Femur (tissue), 1 donor: ENCODE data around the gene USP3.
A peak's percentile ranks its signal among the peaks of the same experiment; 100 is the strongest.
"Not testable (repeated sequence)": the region's sequence is repeated elsewhere in the genome, so short reads cannot be mapped to it uniquely, and the experiment has no call there.

Source experiments
- DNase-seq: peaks from one replicate; pipeline ENCODE4 v3.0.0-alpha.2; 2017

USP3 gene

DNA sequence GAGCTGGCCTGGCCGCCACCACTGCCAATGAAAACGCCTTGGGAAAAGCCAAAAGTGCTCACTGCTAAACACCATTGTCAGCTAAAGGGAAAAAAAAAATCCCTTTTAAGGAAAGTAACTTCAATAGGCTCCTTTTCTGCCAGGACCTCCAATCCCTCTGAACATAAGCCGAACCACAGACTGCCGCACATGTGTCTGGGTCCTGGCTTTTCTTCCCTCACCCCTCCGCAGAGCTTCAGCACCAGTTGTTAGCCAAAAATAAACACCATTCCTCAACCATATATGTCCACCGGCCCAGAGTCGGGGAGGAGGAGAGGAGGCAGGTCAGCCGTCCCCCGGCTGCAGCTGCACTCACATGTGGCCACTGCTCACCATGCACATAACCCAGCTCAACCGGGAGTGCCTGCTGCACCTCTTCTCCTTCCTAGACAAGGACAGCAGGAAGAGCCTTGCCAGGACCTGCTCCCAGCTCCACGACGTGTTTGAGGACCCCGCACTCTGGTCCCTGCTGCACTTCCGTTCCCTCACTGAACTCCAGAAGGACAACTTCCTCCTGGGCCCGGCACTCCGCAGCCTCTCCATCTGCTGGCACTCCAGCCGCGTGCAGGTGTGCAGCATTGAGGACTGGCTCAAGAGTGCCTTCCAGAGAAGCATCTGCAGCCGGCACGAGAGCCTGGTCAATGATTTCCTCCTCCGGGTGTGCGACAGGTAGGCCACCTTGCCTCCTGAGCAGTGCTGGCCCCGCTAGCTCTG is 92.8 kb downstream of the USP3 start, which contains the start of gene FBXL22:
FBXL22 (plus strand) TSS at position 350 of the 753 bp plus-strand sequence; CDS start at position 356, 6 bp downstream.
- peak; percentile 74 for DNase-seq

DNA sequence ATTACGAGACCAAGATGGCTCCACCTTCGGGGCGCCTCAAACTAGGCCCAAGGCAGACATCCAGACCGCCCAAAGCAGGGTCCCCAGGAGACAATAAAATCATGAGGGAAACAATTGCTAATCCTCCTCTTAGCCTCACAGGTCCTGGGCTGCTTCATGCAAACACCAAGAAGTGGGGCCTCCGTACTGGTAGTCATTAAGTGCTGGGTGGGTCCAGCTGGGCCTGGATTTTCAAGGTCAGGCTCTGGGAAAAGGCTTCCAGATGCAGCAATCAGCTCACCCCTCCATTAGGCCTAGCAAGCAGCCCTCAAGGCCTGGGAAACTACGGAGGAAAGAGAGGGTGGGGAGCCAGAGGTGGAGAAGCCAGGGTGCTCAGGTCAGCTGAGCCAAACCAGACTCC is 93.4 kb downstream of the USP3 start:
- DNase-seq, result no peak

DNA sequence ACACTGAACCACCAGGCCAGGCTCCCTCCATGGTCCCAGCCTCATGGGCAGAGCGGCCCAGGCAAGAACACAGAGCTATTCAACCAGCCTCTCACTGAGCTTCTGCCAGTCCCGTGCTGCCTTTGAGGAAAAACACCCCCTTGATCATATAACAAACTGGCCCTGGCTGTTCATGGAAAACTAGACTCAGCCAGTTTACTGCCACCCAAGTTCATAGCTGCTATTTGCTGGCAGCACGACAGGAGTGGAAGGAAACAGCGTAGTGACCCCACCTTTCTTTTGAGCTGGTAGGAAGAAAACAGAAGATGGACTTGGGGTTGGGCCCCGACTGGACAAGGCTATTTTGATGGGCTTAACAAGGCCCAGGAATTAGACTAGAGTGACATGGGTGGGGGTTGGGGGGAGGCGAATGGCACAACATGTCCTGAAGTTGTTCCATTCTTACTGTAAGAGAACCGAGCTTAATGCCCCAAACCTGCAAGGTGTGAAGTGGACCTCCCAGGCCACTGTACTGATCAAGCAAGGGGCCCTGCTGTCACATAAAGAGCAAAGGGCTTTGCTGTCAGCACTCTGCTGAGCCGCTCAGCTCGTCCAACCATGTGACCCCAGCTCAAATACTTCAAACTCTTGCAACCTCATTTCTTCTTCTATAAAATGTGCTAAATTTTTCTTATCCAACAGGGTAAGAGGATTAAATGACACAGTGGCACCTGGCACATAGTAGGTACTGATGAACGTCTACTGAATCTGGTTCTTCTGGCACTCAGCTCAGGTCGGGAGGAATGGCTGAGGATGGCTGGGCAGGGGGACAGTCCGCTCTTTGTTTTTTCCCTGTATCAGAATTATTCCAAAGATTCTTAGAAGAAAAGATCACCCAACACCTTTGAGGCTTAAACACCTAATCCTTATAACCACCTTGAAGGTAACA is 94.3 kb downstream of the USP3 start:
- DNase-seq, result peak; percentile 75

DNA sequence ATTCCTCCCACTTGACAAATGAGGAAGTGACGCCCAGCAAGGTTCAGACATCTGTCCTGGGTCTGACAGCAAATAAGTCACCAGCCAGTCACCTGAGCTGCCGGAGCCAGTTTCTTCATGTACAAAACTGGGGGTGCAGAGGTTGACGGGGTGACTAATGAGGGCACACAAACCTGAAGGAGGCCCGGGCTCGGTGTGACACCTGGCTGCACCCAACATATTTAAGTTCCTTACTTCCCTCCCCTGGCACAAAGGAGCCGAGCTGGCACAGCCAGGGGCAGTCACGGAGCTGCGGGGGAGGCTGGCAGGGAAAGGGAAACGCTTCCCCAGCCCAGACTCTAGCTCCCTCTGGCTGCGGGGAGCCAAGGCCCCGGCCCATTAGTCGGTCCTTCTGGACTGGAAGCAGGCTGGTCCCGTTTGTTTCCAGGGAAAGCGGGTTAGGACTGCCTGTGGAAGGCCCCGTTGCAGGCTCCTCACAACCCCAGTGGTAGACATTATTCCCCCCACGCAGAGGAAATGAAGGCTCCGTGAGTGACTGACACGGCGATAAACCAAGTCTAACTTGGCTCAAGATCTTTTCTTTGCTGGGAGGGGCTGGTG is 95.1 kb downstream of the USP3 start:
- peak; percentile 59 for DNase-seq

DNA sequence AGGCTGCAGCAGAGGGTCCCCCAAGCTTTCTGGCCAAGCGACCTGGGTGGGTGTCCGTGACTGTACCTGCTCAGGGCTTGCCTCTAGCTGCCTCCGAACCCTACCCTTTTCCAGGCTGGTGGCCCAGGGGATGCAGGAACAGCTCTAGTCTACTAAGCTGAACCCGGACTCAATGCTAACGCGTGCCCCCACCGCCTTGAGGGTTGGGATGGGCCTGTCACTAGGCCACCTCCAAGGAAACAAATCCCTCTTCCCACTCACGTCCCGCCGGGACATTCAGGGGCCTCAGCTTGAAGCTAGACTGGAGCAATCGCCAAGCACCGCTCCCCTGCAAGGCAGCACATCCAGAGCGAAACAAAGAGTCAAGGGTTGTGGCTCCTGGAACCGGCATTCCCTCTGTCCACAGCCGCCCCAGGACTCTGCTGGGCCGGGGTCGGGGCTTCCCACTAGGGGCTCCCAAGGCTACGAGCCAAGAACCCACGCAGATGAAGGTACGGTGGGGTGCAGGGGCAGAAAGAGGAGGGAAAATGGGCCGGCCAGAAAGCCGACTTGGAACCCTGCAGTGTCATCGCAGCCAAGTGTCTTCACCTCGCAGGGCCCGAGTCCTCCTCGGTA is 95.7 kb downstream of the USP3 start:
- DNase-seq, result no peak

DNA sequence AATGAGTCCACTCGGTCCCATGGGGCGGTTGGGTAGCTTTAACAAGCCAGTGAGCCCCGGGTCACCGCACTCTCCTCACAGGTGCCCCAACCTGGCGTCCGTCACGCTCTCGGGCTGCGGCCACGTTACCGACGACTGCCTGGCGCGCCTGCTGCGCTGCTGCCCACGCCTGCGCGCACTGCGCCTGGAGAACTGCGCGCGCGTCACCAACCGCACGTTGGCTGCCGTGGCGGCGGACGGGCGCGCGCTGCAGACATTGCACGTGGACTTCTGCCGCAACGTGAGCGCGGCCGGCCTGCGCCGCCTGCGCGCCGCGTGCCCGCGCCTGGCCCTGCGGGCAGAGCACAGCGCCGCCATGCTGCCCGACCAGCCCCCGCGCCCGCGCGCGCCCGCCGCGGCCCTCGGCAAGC is 96.2 kb downstream of the USP3 start:
- DNase-seq, result peak; percentile 93

DNA sequence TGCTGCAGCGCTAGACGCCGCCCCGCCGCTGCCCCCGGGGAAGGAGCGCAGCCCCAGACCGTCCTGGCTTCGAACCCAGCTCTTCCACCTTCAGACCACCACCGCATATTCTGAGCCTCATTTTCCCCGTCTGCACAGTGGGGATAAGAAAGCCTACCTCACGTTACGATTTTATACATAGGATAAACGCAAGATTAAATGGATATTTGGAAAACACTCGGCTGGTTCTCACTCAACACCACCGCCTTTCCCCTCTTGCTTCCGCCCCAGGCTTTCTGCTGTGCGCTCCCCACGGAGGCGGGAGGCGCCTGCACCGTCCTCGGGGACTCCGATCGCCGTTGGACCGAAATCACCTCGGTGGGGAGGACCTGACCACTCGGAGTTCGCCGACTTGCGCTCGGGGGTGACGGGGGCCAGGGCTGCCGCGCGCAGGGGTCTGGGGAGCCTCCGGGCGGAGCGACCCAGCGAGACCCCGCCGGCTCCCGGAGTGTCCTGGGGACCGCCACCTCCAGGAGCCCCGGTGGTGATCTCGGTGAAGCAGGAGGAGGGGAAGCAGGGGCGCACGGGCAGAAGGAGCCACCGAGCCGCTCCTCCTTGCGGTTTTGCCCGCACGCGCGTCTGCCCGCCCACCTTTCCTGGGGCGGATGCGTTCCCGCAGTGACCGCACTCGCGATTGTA is 96.8 kb downstream of the USP3 start:
- DNase-seq, result peak; percentile 59

DNA sequence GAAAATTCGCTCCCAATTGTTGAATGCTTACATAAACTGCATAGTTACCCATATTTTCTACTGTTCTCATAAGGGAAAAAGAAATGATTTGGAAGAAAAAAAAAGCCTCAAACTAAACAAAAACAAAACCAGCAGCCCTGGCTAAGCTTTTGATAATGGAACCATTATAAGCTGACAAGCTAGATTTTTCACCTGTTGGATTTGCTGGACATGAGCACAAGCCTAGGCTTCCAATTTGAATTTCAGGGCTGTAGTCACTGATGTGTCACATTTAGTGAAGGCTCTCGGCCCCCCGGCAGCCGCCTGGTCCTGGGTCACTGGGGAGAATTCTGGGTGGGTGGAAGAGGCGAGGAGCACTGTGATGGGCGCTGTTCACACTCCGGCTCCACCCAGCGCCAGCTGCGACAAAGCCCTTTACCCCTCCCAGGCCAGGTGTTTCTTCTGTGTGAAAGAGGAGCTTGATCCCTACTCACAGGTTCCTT is 97.4 kb downstream of the USP3 start:
- no peak for DNase-seq

DNA sequence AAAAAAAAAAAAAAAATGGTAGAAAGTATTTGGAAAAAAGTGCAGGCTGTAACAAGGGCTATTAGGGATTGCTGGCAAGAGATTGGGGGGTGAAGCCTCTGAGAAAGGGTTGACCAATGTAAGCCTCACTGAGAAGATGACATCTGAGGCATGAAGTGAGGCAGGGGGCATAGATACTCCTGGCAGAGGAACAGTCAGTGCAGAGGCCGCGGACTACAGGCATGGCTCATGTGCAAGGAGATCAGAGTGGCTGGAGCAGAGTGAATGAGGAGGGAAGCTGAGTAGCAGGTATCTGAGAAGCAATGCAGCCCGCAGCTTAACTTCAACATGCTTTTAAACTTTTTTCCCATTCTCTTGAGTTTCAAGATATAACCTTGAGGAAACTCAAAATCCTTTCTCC is 98.2 kb downstream of the USP3 start:
- DNase-seq, result no peak

DNA sequence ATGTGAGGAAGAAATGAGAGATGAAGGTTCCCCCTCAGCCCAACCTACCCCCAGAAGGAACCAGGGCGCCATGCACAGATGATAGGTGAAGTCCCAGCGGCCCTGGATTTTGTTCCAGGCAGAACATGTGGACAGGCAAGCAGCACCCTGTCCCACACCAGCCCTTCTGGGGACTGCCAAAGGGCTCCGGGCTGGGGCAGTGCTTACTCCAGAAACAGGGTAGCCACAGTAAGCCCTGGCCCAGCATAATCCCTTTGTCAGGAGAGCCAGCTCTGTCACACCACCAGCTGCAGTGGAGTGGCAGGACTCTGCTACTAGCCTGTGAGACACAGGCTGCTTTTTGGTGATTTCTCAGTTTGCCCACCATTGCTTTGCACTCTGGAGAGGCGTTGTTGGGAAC is 99.1 kb downstream of the USP3 start:
- no peak for DNase-seq

DNA sequence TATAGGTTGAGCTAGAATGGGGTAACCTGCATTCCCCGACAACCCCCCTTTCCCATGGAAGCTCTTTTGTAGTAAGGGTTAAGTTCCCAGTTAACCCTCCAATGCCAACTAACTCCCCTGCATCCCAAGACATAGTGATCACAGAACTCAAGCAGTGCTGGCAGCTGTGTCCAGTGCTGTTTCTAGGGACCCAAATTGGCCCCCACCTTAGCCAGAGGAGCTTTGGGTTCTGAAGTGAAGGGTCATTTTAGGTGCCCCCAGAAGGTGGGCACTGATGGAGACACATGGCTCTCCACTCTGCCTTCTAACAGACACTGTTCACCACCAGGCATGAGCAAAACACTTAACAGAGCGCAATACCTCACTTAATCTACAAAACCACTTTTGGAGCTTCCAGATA is 99.9 kb downstream of the USP3 start:
- DNase-seq, result no peak

DNA sequence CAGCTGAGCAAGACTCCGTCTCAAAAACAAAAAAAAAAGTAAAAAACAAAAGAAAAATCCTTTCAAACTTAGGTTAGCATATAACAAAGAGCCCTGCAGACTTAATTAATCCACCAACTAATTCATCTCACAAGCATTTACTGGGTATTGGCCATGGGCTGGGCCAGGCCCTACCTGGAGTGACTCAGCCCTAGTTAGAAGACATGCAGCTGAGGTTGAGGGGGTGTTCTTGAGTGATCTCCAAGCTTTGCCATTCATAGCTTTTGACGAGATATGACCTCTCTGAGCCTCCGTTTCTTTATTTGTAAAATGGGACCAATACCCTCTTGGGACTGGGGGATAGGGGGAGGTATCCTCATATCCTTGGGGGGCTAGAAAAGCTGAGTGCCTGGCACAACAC is 100.6 kb downstream of the USP3 start:
- no peak for DNase-seq

DNA sequence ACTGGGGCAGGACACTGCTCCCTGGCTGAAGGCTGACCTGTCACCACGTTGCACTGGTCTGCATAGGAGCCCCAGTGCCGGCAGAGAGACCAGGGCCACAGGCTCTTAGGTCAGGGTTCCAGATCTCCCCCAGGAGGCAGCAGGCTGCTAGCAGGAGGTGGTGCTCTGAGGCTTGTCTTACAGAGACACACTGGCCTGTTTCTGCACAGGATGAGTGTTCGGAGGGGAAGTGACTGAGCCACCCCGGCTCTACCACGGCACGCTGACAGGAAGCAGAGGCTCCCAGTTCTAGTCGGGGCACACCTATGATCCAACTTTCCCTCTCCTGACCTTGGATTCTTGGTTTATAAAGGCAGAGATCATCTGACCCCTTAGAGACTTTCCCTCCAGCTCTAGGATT is 101.4 kb downstream of the USP3 start:
- no peak for DNase-seq

DNA sequence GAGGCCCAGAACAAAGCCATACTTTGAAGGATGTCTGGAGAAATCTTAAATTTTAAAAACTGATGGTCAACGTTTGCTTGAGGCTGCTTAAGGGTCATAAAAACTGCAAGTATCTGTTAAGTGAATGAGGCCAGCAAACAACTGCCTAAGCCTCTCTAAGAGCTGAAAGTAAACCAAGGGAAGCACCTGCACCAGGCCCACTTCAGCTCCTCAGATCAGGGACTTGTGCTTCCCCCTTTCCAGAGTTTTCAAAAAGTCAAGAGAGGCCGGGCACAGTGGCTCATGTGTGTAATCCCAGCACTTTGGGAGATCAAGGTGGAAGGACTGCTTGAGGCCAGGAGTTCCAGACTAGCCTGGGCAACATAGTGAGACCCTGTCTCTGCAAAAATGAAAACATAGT is 101.9 kb downstream of the USP3 start:
- DNase-seq, result no peak

DNA sequence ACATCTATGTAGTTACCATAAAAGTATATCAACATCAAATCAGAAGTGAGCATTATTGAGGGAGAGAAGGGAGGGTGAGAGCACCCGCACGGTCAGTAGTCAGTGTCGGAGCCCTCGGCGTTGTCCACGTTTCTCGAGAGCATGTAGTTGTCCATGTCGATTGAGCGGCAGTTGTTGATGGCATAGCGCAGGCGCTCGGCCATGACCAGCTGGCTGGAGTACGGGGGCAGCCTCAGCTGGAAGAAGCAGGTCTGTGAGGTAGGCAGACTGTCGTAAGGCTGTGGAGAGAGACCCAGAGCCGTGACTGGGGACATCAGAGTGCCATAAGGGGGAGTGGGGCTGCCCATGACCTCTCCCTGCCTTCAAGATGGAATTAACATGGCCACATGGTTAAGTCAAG is 104.6 kb downstream of the USP3 start:
- no peak for DNase-seq

DNA sequence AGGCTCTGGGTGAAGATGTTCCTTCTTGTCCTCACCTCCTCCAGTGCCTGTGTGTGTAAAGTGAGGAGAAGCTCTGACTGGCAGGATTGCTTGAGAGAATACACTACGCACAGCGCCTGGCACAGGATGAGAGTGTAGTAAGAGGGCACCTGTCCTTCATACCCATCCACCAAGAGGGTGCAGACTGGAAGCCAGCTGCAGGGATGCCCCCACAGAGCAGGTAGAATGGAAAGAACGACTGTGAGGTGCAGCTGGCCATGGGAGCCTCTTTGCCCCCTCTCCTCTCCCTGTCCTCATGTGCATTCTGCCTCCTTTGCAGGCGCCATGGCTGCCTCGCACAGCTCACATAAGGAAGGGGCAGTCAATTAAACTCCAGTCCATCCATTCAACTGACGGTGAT is 105.1 kb downstream of the USP3 start:
- no peak for DNase-seq

DNA sequence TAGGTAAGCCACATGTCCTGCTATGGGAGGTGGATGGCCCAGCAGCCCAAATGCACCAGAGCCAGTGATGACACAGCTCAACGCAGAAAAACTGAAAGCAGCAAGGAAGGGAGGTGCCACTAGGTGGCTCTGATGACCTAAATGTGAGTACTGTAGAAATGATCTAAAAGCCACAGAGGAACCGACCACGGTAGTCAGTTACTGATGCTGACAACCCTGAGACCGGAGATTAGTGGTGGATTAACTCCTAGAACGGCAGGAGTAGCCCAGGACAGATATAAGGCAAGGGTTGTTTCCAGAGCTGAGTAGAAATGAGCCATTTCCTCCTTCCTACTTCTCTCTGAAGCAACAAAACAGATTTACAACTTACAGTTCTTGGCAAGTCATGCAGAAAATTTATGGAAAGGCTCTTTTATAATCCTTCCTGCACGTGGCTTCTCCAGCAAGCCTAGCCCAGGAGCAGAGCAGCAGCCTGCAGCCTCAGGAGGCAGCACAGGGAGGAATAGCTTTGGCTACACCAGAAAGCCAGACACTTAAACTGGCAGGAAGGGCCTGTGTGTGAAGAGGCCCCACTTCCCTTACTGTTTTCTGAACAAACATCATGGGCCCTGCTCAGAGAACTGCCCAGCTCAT is 105.9 kb downstream of the USP3 start:
- DNase-seq, result peak; percentile 85

DNA sequence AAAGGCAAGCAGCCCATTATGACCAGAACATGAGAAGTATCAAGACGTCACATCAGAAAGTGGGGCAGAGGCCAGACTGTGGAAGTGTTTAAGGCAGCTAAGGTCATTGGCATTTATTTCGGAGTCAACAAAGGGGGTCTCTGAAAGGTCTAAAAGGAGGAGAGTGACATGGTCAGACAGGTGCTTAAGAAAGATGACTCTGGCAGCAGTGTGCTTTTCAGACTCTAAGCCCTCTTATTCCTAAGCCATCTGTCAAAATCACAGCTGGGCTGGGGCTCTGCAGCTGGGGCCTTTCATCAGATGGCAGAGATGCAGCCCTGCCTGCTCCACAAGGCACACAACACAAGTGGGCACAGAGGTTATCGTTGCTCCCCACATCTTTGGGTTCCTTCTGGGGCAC is 106.8 kb downstream of the USP3 start:
- DNase-seq, result peak; percentile 59

DNA sequence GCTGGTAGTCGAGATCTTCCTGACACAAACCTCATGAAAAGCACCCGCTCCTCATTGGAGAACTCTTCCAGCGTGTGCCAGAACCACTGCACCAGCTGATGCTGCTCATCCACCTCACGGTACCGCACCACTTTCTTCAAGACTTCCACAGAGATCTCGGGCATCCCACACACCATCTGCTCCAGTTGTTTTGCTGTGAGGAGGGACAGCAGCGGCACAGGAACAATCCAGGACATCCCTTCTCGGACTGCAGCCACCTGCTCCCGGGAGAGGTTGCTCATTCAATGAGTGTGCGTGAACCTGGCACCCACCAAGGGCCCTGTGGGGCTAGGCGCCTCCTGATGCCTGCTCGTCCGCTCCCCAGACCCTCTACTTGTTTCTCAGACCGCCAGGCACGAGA is 107.9 kb downstream of the USP3 start:
- DNase-seq, result no peak

DNA sequence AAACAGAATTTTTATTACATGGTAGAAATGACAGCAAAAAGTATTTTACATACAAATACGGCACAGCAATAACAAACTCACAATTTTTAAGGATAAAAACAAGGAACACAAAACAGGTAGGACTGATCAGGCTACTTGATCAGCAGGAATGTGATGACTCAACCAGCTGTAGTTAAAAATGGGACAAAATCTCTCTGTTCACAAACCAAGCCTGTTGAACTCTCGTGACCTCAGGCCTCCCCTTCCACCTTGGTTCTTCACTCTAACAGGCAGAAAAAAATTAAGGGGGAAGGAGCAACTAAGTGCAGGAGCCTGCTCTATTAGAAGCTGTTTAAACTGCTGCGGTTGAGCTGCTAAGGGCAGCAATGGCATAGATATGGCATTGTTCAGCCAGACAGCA is 111.5 kb downstream of the USP3 start:
- no peak for DNase-seq

DNA sequence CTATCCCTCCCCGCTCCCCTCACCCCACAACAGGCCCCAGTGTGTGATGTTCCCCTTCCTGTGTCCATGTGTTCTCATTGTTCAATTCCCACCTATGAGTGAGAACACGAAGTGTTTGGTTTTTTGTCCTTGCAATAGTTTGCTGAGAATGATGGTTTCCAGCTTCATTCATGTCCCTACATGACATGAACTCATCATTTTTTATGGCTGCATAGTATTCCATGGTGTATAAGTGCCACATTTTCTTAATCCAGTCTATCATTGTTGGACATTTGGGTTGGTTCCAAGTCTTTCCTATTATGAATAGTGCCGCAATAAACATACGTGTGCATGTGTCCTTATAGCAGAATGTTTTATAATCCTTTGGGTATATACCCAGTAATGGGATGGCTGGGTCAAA is 112.8 kb downstream of the USP3 start:
- not testable (repeated sequence) for DNase-seq

DNA sequence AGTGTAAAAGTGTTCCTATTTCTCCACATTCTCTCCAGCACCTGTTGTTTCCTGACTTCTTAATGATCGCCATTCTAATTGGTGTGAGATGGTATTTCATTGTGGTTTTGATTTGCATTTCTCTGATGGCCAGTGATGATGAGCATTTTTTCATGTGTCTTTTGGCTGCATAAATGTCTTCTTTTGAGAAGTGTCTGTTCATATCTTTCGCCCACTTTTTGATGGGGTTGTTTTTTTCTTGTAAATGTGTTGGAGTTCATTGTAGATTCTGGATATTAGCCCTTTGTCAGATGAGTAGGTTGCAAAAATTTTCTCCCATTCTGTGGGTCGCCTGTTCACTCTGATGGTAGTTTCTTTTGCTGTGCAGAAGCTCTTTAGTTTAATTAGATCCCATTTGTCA is 113.2 kb downstream of the USP3 start:
- not testable (repeated sequence) for DNase-seq
